Measurements from ENCODE around the gene FOXE3. TPM values are rescaled to one million over a fixed set of nuclear protein-coding genes. Genes with fewer than 3 reads are reported as not detected.

Gene FOXE3
- total RNA-seq, 1 experiment from 2014 or later, result not detected

DNA sequence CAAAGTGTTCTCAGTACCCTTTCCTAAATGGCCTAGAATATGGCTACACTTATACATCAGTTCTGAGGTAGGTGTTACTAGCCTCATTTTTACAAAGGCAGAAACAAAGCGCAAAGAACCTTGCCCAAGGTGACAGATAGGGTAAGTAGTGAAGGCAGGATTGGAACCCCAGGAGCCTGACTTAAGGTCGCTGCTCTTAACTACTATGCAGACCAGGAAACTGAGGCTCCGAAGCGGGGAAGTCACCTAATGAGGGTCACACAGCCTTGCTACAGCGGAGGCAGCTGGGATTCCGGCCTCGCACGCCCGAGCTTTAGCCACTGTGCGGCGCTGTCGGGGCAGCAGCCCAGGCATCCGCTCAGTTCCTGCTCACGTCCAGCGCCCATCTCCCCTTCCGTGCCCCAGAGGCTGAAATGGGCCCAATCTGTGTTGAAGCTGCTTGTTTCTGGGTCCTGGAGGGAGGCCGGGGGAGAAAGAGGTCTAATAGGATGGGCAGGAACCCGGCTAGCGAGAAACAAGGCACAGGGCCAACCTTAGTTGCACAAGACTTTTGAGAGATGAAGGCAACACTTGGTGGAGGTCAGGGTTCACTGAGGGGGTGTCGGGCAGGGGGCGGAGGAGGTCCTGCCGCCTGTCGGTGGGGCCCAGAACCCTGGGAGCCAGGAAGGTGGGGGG lies 20.4 kb downstream of the FOXE3 start:
- intact Hi-C loops (cut with micrococcal nuclease; ENCODE audit: unreplicated experiment), result loop anchor here (2.0 to 5.0 kb wide), 2 partner anchors 49 to 86 kb away; no protein-coding TSS in a partner anchor
- BruUV-seq (replicated peaks), result no TSS peak
- Histone ChIP-seq H3K27me3 (replicated peaks; ENCODE audit: control insufficient read depth, insufficient read depth, low read length) (no peaks in the 10 kb centered on the region), H3K36me3 (ENCODE audit: control insufficient read depth, insufficient read depth, low read length) (no peaks in the 10 kb centered on the region), H3K4me3 (ENCODE audit: low read depth, low read length) (peak overlapping the region; percentile 78), H3K4me1 (no peaks in the 10 kb centered on the region), H3K9me3 (no peaks in the 10 kb centered on the region)
- ChIA-PET POLR2A (interaction anchor here (0.6 kb wide), 1 partner anchor 124 kb away, joined by 8 read pairs; no protein-coding TSS in a partner anchor), CTCF (interaction anchor here (0.9 to 3.5 kb wide), 15 partner anchors 12 to 290 kb away, joined by 3 to 71 read pairs (median 8); partner anchors contain the start of gene STIL)
- H3K27ac Mint-ChIP-seq (ENCODE audit: unreplicated experiment), result peak overlapping the region; percentile 49
- TF ChIP-seq, protein P1, sequence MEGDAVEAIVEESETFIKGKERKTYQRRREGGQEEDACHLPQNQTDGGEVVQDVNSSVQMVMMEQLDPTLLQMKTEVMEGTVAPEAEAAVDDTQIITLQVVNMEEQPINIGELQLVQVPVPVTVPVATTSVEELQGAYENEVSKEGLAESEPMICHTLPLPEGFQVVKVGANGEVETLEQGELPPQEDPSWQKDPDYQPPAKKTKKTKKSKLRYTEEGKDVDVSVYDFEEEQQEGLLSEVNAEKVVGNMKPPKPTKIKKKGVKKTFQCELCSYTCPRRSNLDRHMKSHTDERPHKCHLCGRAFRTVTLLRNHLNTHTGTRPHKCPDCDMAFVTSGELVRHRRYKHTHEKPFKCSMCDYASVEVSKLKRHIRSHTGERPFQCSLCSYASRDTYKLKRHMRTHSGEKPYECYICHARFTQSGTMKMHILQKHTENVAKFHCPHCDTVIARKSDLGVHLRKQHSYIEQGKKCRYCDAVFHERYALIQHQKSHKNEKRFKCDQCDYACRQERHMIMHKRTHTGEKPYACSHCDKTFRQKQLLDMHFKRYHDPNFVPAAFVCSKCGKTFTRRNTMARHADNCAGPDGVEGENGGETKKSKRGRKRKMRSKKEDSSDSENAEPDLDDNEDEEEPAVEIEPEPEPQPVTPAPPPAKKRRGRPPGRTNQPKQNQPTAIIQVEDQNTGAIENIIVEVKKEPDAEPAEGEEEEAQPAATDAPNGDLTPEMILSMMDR (IDR thresholded peaks at IDR 0.05; ENCODE audit: insufficient read depth in 1 of 2, low read depth in 1 of 2, low read length in 1 of 2, severe bottlenecking in 1 of 2, unreplicated experiment in 1 of 2), result peak; percentile 69 to 92
- H3K4me3 Mint-ChIP-seq (ENCODE audit: unreplicated experiment), result peak overlapping the region; percentile 84
- no peaks in the 10 kb centered on the region for H3K27me3 Mint-ChIP-seq (ENCODE audit: insufficient read depth, unreplicated experiment)
- H3K9me3 Mint-ChIP-seq (ENCODE audit: unreplicated experiment), result no peaks in the 10 kb centered on the region
- DNase-seq, result peak; percentile 75 to 84
- no peaks in the 10 kb centered on the region for H3K36me3 Mint-ChIP-seq (ENCODE audit: insufficient read depth, unreplicated experiment)
- no peaks in the 10 kb centered on the region for H3K4me1 Mint-ChIP-seq (ENCODE audit: low read depth, unreplicated experiment)

DNA sequence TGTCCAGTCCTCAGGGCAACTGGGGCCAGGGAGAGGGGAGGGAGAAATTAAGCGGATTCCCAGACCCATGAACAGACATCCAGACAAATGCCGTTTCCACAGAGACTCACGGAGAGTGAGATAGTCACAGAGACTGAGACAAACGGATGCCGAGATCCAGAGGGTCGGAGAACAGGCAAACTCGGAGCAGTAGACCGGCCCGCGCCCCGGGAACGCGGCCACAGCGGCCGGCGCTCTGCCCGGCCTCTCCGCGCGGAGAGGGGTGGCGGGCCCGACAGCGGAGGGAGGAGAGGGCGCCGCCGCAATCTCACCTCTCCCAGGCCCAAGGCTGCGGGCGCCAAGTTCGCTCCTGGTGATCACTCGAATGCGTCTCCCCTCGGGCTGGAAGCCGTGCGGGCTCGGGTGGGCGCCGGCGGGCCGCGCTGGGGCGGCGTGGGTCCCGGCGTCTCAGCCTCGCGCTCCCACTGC lies 20.9 kb downstream of the FOXE3 start:
- H3K36me3 ChIP-seq (ENCODE audit: control insufficient read depth, insufficient read depth, low read length), result no peaks in the 10 kb centered on the region
- Mint-ChIP-seq H3K27me3 (ENCODE audit: insufficient read depth, unreplicated experiment) (no peaks in the 10 kb centered on the region), H3K36me3 (ENCODE audit: insufficient read depth, unreplicated experiment) (no peaks in the 10 kb centered on the region), H3K27ac (ENCODE audit: unreplicated experiment) (peak overlapping the region; percentile 49), H3K9me3 (ENCODE audit: unreplicated experiment) (no peaks in the 10 kb centered on the region), H3K4me1 (ENCODE audit: low read depth, unreplicated experiment) (no peaks in the 10 kb centered on the region), H3K4me3 (ENCODE audit: unreplicated experiment) (peak overlapping the region; percentile 84)
- H3K27me3 ChIP-seq (replicated peaks; ENCODE audit: control insufficient read depth, insufficient read depth, low read length), result no peaks in the 10 kb centered on the region
- BruUV-seq (replicated peaks), result no TSS peak
- CTCF ChIA-PET, result interaction anchor here (0.6 to 3.5 kb wide), 42 partner anchors 12 to 624 kb away, joined by 3 to 71 read pairs (median 5); partner anchors contain the start of genes CMPK1 and STIL
- DNase-seq, result no peak
- H3K4me3 ChIP-seq (ENCODE audit: low read depth, low read length), result peak overlapping the region; percentile 78
- no peaks in the 10 kb centered on the region for H3K4me1 ChIP-seq
- POLR2A ChIA-PET, result interaction anchor here (0.7 to 1.6 kb wide), 8 partner anchors 13 to 258 kb away, joined by 3 to 23 read pairs (median 4); partner anchors contain the start of gene STIL
- TF ChIP-seq, protein P1 (IDR thresholded peaks at IDR 0.05; ENCODE audit: insufficient read depth in 1 of 2, low read depth in 1 of 2, low read length in 1 of 2, severe bottlenecking in 1 of 2, unreplicated experiment in 1 of 2), result no peak
- intact Hi-C loops (cut with micrococcal nuclease; ENCODE audit: unreplicated experiment), result loop anchor here (1.0 to 5.0 kb wide), 7 partner anchors 40 to 273 kb away; no protein-coding TSS in a partner anchor
- no peaks in the 10 kb centered on the region for H3K9me3 ChIP-seq

- ChIA-PET POLR2A (interaction anchor here (0.6 to 1.6 kb wide), 18 partner anchors 13 to 1916 kb away, joined by 3 to 23 read pairs (median 5); partner anchors contain the start of genes PRDX1 and STIL), CTCF (interaction anchor here (0.6 to 3.5 kb wide), 48 partner anchors 11 to 624 kb away, joined by 3 to 71 read pairs (median 5); partner anchors contain the start of genes CMPK1 and STIL)
- Mint-ChIP-seq H3K27ac (ENCODE audit: unreplicated experiment) (peak within 1 kb of the TSS; percentile 49), H3K36me3 (ENCODE audit: insufficient read depth, unreplicated experiment) (no peaks in the 10 kb centered on the region), H3K4me1 (ENCODE audit: low read depth, unreplicated experiment) (no peaks in the 10 kb centered on the region), H3K27me3 (ENCODE audit: insufficient read depth, unreplicated experiment) (no peaks in the 10 kb centered on the region), H3K4me3 (ENCODE audit: unreplicated experiment) (peak within 1 kb of the TSS; percentile 84), H3K9me3 (ENCODE audit: unreplicated experiment) (no peaks in the 10 kb centered on the region)
- peak; percentile 93 to 96 for DNase-seq
- H3K4me1 ChIP-seq, result no peaks in the 10 kb centered on the region
- H3K4me3 ChIP-seq (ENCODE audit: low read depth, low read length), result peak within 1 kb of the TSS; percentile 78
- no TSS peak for BruUV-seq (replicated peaks)
- H3K27me3 ChIP-seq (replicated peaks; ENCODE audit: control insufficient read depth, insufficient read depth, low read length), result no peaks in the 10 kb centered on the region
- no peaks in the 10 kb centered on the region for H3K9me3 ChIP-seq
- no peaks in the 10 kb centered on the region for H3K36me3 ChIP-seq (ENCODE audit: control insufficient read depth, insufficient read depth, low read length)
- TF ChIP-seq, protein P1 (IDR thresholded peaks at IDR 0.05; ENCODE audit: insufficient read depth in 1 of 2, low read depth in 1 of 2, low read length in 1 of 2, severe bottlenecking in 1 of 2, unreplicated experiment in 1 of 2), result peak; percentile 50 to 95
- intact Hi-C loops (cut with micrococcal nuclease; ENCODE audit: unreplicated experiment), result loop anchor here (1.0 to 5.0 kb wide), 7 partner anchors 40 to 273 kb away; no protein-coding TSS in a partner anchor
Observed at GRCh38 chr1:47437447-47438164, 21.5 kb downstream of the FOXE3 start, which contains the start of gene FOXD2. Gene FOXD2, plus strand, starts transcription at chr1:47438044. Its CDS starts 92 bp downstream, at chr1:47438136.
